IMR-90 (cell line): Measurements from ENCODE around the gene BPI. TPM values are rescaled to one million over a fixed set of nuclear protein-coding genes. Genes with fewer than 3 reads are reported as not detected.

Experiments
- ATAC-seq: fragments of 200-7000 bp; cut with Tn5 transposase; 2 replicates; pipeline ENCODE4 v1.9.1; 2020; ENCODE audit warnings: low read depth, mild to moderate bottlenecking, moderate library complexity
- BruUV-seq: library from RNA; stranded (reverse); fragments of 400-500 nt; replicated peaks from 2 replicates; lab custom pipeline; 2021; lab: Mats Ljungman, UMichigan
- CTCF ChIA-PET: fragments of 300-600 bp; formaldehyde crosslinking; extraction: SDS; loops from one replicate; lab custom pipeline; 2021; ENCODE audit warnings: antibody characterized with exemption; lab: Yijun Ruan, JAX
- POLR2A ChIA-PET: fragments of 300-600 bp; sonication (Branson Sonifier 250); formaldehyde crosslinking; loops from one replicate; lab custom pipeline; 2022; ENCODE audit warnings: antibody characterized with exemption; ENCODE audit not compliant: unreplicated experiment; lab: Charles Lee
- DNase-seq: peaks from one replicate; pipeline ENCODE4 v3.0.0; 2013
- H2AFZ ChIP-seq: replicated peaks from 2 replicates; pipeline ENCODE3; 2013; ENCODE audit warnings: low read length, mild to moderate bottlenecking; ENCODE audit not compliant: poor library complexity
- H2AK5ac ChIP-seq: 2 replicates; pipeline ENCODE4 v1.6.1; 2013; ENCODE audit warnings: low read depth, low read length, inconsistent platforms
- H2AK9ac ChIP-seq: replicated peaks from 2 replicates; pipeline ENCODE3; 2013; ENCODE audit warnings: mild to moderate bottlenecking, low read depth, low read length, moderate library complexity; ENCODE audit not compliant: poor library complexity
- H2BK120ac ChIP-seq: 2 replicates; pipeline ENCODE4 v1.6.1; 2013; ENCODE audit warnings: low read depth, low read length, inconsistent platforms
- H2BK15ac ChIP-seq: 3 replicates; pipeline ENCODE4 v1.6.1; 2013; ENCODE audit warnings: low read depth, low read length, inconsistent platforms
- H2BK20ac ChIP-seq: 2 replicates; pipeline ENCODE4 v1.6.1; 2013; ENCODE audit warnings: low read depth, mild to moderate bottlenecking, inconsistent platforms, low read length, moderate library complexity
- H2BK5ac ChIP-seq: 2 replicates; pipeline ENCODE4 v1.6.1; 2013; ENCODE audit warnings: mild to moderate bottlenecking, low read depth, low read length, inconsistent platforms; ENCODE audit not compliant: poor library complexity, severe bottlenecking
- H3K14ac ChIP-seq: replicated peaks from 2 replicates; pipeline ENCODE4 v1.6.1; 2013; ENCODE audit warnings: low read depth, low read length, inconsistent platforms
- H3K18ac ChIP-seq: 2 replicates; pipeline ENCODE4 v1.6.1; 2013; ENCODE audit warnings: low read depth, low read length, control low read depth
- H3K23ac ChIP-seq: 2 replicates; pipeline ENCODE4 v1.6.1; 2013; ENCODE audit warnings: low read depth, low read length, inconsistent platforms
- H3K27ac ChIP-seq: 2 replicates; pipeline ENCODE4 v1.5.1; 2013; ENCODE audit warnings: mild to moderate bottlenecking, control low read depth, low read length; ENCODE audit not compliant: insufficient read depth
- H3K27me3 ChIP-seq: 2 replicates; pipeline ENCODE4 v1.6.1; 2013; ENCODE audit warnings: low read length; ENCODE audit not compliant: control insufficient read depth, insufficient read depth
- H3K36me3 ChIP-seq: 2 replicates; pipeline ENCODE4 v1.6.1; 2013; ENCODE audit warnings: low read length, mixed read lengths; ENCODE audit not compliant: control insufficient read depth, insufficient read depth
- H3K4ac ChIP-seq: 2 replicates; pipeline ENCODE4 v1.6.1; 2013; ENCODE audit warnings: low read depth, low read length, inconsistent platforms
- H3K4me1 ChIP-seq: 2 replicates; pipeline ENCODE4 v1.6.1; 2013; ENCODE audit warnings: low read length, mixed read lengths; ENCODE audit not compliant: control insufficient read depth, insufficient read depth
- H3K4me2 ChIP-seq: 2 replicates; pipeline ENCODE4 v1.6.1; 2013; ENCODE audit warnings: low read depth, mild to moderate bottlenecking, control low read depth, low read length, moderate library complexity
- H3K4me3 ChIP-seq: 2 replicates; pipeline ENCODE4 v1.5.1; 2013; ENCODE audit warnings: low read depth, mild to moderate bottlenecking, control low read depth, low read length, moderate library complexity; ENCODE audit not compliant: insufficient read depth
- H3K56ac ChIP-seq: 2 replicates; pipeline ENCODE4 v1.6.1; 2013; ENCODE audit warnings: low read length, inconsistent platforms; ENCODE audit not compliant: insufficient read depth; ENCODE audit errors: extremely low read depth
- H3K79me1 ChIP-seq, 2 experiments: 2 replicates each; pipeline ENCODE4 v1.6.1; 2013; ENCODE audit warnings: low read length in 2 of 2, inconsistent platforms in 1 of 2, low read depth in 1 of 2
- H3K9ac ChIP-seq: 2 replicates; pipeline ENCODE4 v1.6.1; 2013; ENCODE audit warnings: low read depth, low read length, control low read depth
- H3K9me1 ChIP-seq: 2 replicates; pipeline ENCODE4 v1.6.1; 2013; ENCODE audit warnings: low read length, inconsistent platforms; ENCODE audit not compliant: insufficient read depth
- H3K9me3 ChIP-seq: 2 replicates; pipeline ENCODE4 v1.6.1; 2013; ENCODE audit warnings: low read length; ENCODE audit not compliant: control insufficient read depth, insufficient read depth
- H4K20me1 ChIP-seq: 2 replicates; pipeline ENCODE4 v1.6.1; 2013; ENCODE audit warnings: low read length, inconsistent platforms; ENCODE audit not compliant: insufficient read depth
- H4K5ac ChIP-seq: 2 replicates; pipeline ENCODE4 v1.6.1; 2013; ENCODE audit warnings: mild to moderate bottlenecking, low read depth, low read length, control low read depth
- H4K8ac ChIP-seq, 2 experiments: 2 replicates each; pipeline ENCODE4 v1.6.1; 2013; ENCODE audit warnings: low read depth in 2 of 2, low read length in 2 of 2, control low read depth in 1 of 2, inconsistent platforms in 1 of 2
- H4K91ac ChIP-seq: 2 replicates; pipeline ENCODE4 v1.6.1; 2013; ENCODE audit warnings: low read depth, low read length, inconsistent platforms; ENCODE audit not compliant: insufficient read depth
- BHLHE40 ChIP-seq: fragments of 150-350 bp; IDR thresholded peaks from 2 replicates; pipeline ENCODE4 v1.6.1; 2016; ENCODE audit warnings: mild to moderate bottlenecking, low read depth, low read length
- CEBPB ChIP-seq: IDR thresholded peaks from 2 replicates; pipeline ENCODE4 v1.6.1; 2012; ENCODE audit warnings: low read depth, low read length, improper control_type of control experiment
- CTCF ChIP-seq: conservative IDR thresholded peaks from 2 replicates; pipeline ENCODE4 v1.5.1; 2012; ENCODE audit warnings: mild to moderate bottlenecking, low read depth, low read length, improper control_type of control experiment
- ELK1 ChIP-seq: fragments of 150-350 bp; IDR thresholded peaks from 2 replicates; pipeline ENCODE4 v1.6.1; 2016; ENCODE audit warnings: low read depth, mild to moderate bottlenecking, low read length, moderate library complexity, borderline replicate concordance
- FOS ChIP-seq: fragments of 150-350 bp; IDR thresholded peaks from 2 replicates; pipeline ENCODE4 v1.6.1; 2016; ENCODE audit warnings: low read depth, low read length
- MAFK ChIP-seq: IDR thresholded peaks from 2 replicates; pipeline ENCODE4 v1.6.1; 2012; ENCODE audit warnings: low read depth, low read length, improper control_type of control experiment
- MAZ ChIP-seq: IDR thresholded peaks from 2 replicates; pipeline ENCODE4 v1.6.1; 2012; ENCODE audit warnings: low read depth, mild to moderate bottlenecking, low read length, improper control_type of control experiment, moderate library complexity, borderline replicate concordance
- MXI1 ChIP-seq: IDR thresholded peaks from 2 replicates; pipeline ENCODE4 v1.6.1; 2012; ENCODE audit warnings: low read depth, mild to moderate bottlenecking, low read length, moderate library complexity, borderline replicate concordance
- NFE2L2 ChIP-seq: fragments of 150-350 bp; IDR thresholded peaks from 2 replicates; pipeline ENCODE4 v1.6.1; 2016; ENCODE audit warnings: low read depth, mild to moderate bottlenecking, low read length
- POLR2A ChIP-seq: IDR thresholded peaks from 2 replicates; pipeline ENCODE4 v1.6.1; 2012; ENCODE audit warnings: mild to moderate bottlenecking, low read depth, low read length
- RAD21 ChIP-seq: IDR thresholded peaks from 2 replicates; pipeline ENCODE4 v1.6.1; 2012; ENCODE audit warnings: low read length, improper control_type of control experiment
- RCOR1 ChIP-seq: IDR thresholded peaks from 2 replicates; pipeline ENCODE4 v1.6.1; 2012; ENCODE audit warnings: mild to moderate bottlenecking, low read length, improper control_type of control experiment; ENCODE audit not compliant: insufficient replicate concordance
- RFX5 ChIP-seq: IDR thresholded peaks from 2 replicates; pipeline ENCODE4 v1.8.0; 2012; ENCODE audit warnings: low read depth, mild to moderate bottlenecking, low read length, moderate library complexity
- USF2 ChIP-seq: fragments of 150-350 bp; IDR thresholded peaks from 2 replicates; pipeline ENCODE4 v1.6.1; 2017; ENCODE audit warnings: mild to moderate bottlenecking, antibody characterized with exemption, low read length, low read depth
- WGBS, 2 experiments: methylation state at CpG; one replicate each; pipeline versions ENCODE4 v1.1.5 to v1.1.7; 2013; ENCODE audit warnings: missing lambda C conversion rate in 2 of 2; ENCODE audit not compliant: insufficient read length in 1 of 2; ENCODE audit errors: extremely low coverage in 2 of 2; 5-methylcytosine and 5-hydroxymethylcytosine counted together
- dilution Hi-C: fragments of 300-500 bp; cut with HindIII; formaldehyde crosslinking; loops from one replicate; pipeline ENCODE4 v1.14.3; 2018; ENCODE audit warnings: low sequenced_read_pairs; ENCODE audit not compliant: unreplicated experiment
- in situ Hi-C: fragments of 300-500 bp; cut with MboI; formaldehyde crosslinking; loops from 3 replicates; pipeline ENCODE4 v1.14.3; 2019; ENCODE audit warnings: low sequenced_read_pairs, inconsistent platforms, mixed read lengths
- intact Hi-C: fragments of 100-400 bp; cut with micrococcal nuclease; formaldehyde crosslinking; loops from 2 replicates; pipeline ENCODE4 v1.10.0; 2022
- polyA plus RNA-seq, 3 experiments: library from polyadenylated mRNA; depleted of rRNA; stranded (reverse); fragments of >200 nt; gene quantifications; 2 replicates each; pipeline ENCODE4 v1.2.3, GENCODE V29; 2012; ENCODE audit warnings: low replicate concordance in 1 of 3
- total RNA-seq: library from RNA; depleted of rRNA; stranded (reverse); fragments of >200 nt; gene quantifications from 2 replicates; pipeline ENCODE4 v1.2.3, GENCODE V29; 2012

The BPI gene
- total and polyA plus RNA-seq, 2 of the 4 experiments (the other 2 are of a cell fraction) = 0.05 TPM; not detected in 1

- Histone ChIP-seq H2BK15ac (no peak overlapping the region), H3K9ac (no peak overlapping the region), H2AK9ac (no peak overlapping the region), H3K4ac (peak overlapping the region; percentile 77; the same call in 1 of the 2 replicates), H4K5ac (peak overlapping the region; percentile 17; the same call in 1 of the 2 replicates), H2AK5ac (no peak overlapping the region; the same call in 1 of the 2 replicates), H3K9me1 (0 out of 2 replicates have a peak, but pooled peaks cover 2% of the 10 kb centered on the region), H3K27ac (peak overlapping the region; percentile 28; the same call in 1 of the 2 replicates), H3K23ac (no peak overlapping the region), H3K36me3 (no peaks in the 10 kb centered on the region), H3K4me2 (no peak overlapping the region), H3K14ac (no peak overlapping the region), H3K27me3 (peaks cover 19% of the 10 kb centered on the region), H4K8ac (peak overlapping the region; percentile 81 to 91; a peak in 2 of 4 replicates), H2BK5ac (no peak overlapping the region), H3K79me1 (no peaks in the 10 kb centered on the region), H2BK120ac (no peak overlapping the region; the same call in 1 of the 2 replicates), H3K4me3 (no peak overlapping the region), H3K56ac (no peak overlapping the region), H4K91ac (no peak overlapping the region), H3K9me3 (no peaks in the 10 kb centered on the region), H3K4me1 (peaks cover 5% of the 10 kb centered on the region), H4K20me1 (no peaks in the 10 kb centered on the region), H3K18ac (peak overlapping the region; percentile 17; the same call in 1 of the 2 replicates), H2BK20ac (no peak overlapping the region), H2AFZ (no peak overlapping the region)
- no peak for TF ChIP-seq RCOR1
- no peak for TF ChIP-seq CEBPB
- no peak for TF ChIP-seq NFE2L2
- TF ChIP-seq POLR2A = no peak
- no peak for TF ChIP-seq RFX5
- TF ChIP-seq MAZ = no peak
- TF ChIP-seq FOS = no peak
- no peak for TF ChIP-seq USF2
- TF ChIP-seq MAFK = no peak
- no peak for TF ChIP-seq CTCF
- no peak for TF ChIP-seq BHLHE40
- no peak for TF ChIP-seq ELK1
- TF ChIP-seq RAD21 = no peak
- no peak for TF ChIP-seq MXI1
- in situ Hi-C loops = no loop called here
- intact Hi-C loops = no loop called here
- no TSS peak for BruUV-seq
- CTCF ChIA-PET = interaction anchor here (1.0 kb wide), 1 partner anchor 77 kb away, joined by 5 read pairs; no protein-coding TSS in a partner anchor
- ATAC-seq (no peak), DNase-seq (no peak)
- POLR2A ChIA-PET = no interaction called here
- WGBS, 2 experiments = 82% methylated on average over 2 of the region's 7 CpGs; no CpG with 5 or more reads in 1 of the 2 experiments
- dilution Hi-C loops = no loop called here
Measured at GRCh38 chr20:38297916-38298674, 5.9 kb upstream of the BPI start.
